Endothelial cell of hepatic sinusoid (primary cell): ENCODE measurements around the gene HADH.
"Not testable (repeated sequence)": the region's sequence is repeated elsewhere in the genome, so short reads cannot be mapped to it uniquely, and the experiment has no call there.

ENCODE experiments used
- in situ Hi-C: cut with HindIII; loops from 2 replicates; pipeline ENCODE4 v1.10.0; 2017; ENCODE audit warnings: low sequenced_read_pairs

The HADH gene

GRCh38 chr4:108029731-108030130 lies 40.0 kb downstream of the HADH start:
- in situ Hi-C loops = no loop called here

GRCh38 chr4:108030332-108030731 lies 40.6 kb downstream of the HADH start:
- in situ Hi-C loops = no loop called here

GRCh38 chr4:108031427-108032083 lies 41.9 kb downstream of the HADH start:
- in situ Hi-C loops = no loop called here

GRCh38 chr4:108033348-108033747 lies 43.7 kb downstream of the HADH start:
- in situ Hi-C loops = no loop called here

- in situ Hi-C loops = no loop called here
Observed at GRCh38 chr4:108034565-108034964, 44.9 kb downstream of the HADH start.

GRCh38 chr4:108035691-108036090 lies 46.0 kb downstream of the HADH start:
- in situ Hi-C loops = no loop called here

- in situ Hi-C loops = no loop called here
Observed at GRCh38 chr4:108036213-108036612, 46.5 kb downstream of the HADH start.

- in situ Hi-C loops = no loop called here
Observed at GRCh38 chr4:108037884-108038283, 48.2 kb downstream of the HADH start.

GRCh38 chr4:108042927-108043326 lies 53.2 kb downstream of the HADH start:
- in situ Hi-C loops = no loop called here

- in situ Hi-C loops = no loop called here
Observed at GRCh38 chr4:108043526-108043925, 53.8 kb downstream of the HADH start.

GRCh38 chr4:108044951-108045686 lies 55.4 kb downstream of the HADH start:
- in situ Hi-C loops = no loop called here

GRCh38 chr4:108045687-108046024 lies 56.0 kb downstream of the HADH start:
- in situ Hi-C loops = no loop called here

- in situ Hi-C loops = no loop called here
Observed at GRCh38 chr4:108047199-108047598, 57.5 kb downstream of the HADH start.

- in situ Hi-C loops = no loop called here
Observed at GRCh38 chr4:108048157-108048556, 58.5 kb downstream of the HADH start.

- in situ Hi-C loops = no loop called here
Observed at GRCh38 chr4:108048997-108049396, 59.3 kb downstream of the HADH start.

GRCh38 chr4:108049406-108049805 lies 59.7 kb downstream of the HADH start:
- in situ Hi-C loops = no loop called here

GRCh38 chr4:108050166-108051111 lies 60.8 kb downstream of the HADH start:
- in situ Hi-C loops = not testable (repeated sequence)

GRCh38 chr4:108051343-108051742 lies 61.7 kb downstream of the HADH start:
- in situ Hi-C loops = no loop called here

GRCh38 chr4:108052558-108053120 lies 63.0 kb downstream of the HADH start:
- in situ Hi-C loops = no loop called here

GRCh38 chr4:108053251-108053711 lies 63.6 kb downstream of the HADH start:
- in situ Hi-C loops = no loop called here

- in situ Hi-C loops = no loop called here
Observed at GRCh38 chr4:108054025-108054638, 64.4 kb downstream of the HADH start.
